Loucy (cell line): ENCODE results near the gene RCBTB1.

ENCODE experiments used
- H2AFZ ChIP-seq: fragments of 200-600 bp; sonication (generic); 2 replicates; pipeline ENCODE4 v1.6.0; 2016; ENCODE audit warnings: antibody characterized with exemption, mild to moderate bottlenecking, low read length, moderate library complexity
- H3F3A ChIP-seq: fragments of 200-600 bp; 2 replicates; pipeline ENCODE4 v1.6.0; 2016; ENCODE audit warnings: antibody characterized with exemption, low read depth, mild to moderate bottlenecking
- H3K27me3 ChIP-seq: fragments of 200-600 bp; sonication (generic); 2 replicates; pipeline ENCODE4 v1.6.1; 2014; ENCODE audit warnings: low read length, mild to moderate bottlenecking; ENCODE audit not compliant: insufficient read depth, poor library complexity, severe bottlenecking
- H3K36me3 ChIP-seq: fragments of 200-600 bp; sonication (generic); 2 replicates; pipeline ENCODE4 v1.6.1; 2016; ENCODE audit warnings: low read length; ENCODE audit not compliant: insufficient read depth
- H3K4me1 ChIP-seq: fragments of 200-600 bp; sonication (generic); 2 replicates; pipeline ENCODE4 v1.5.1; 2014; ENCODE audit warnings: low read length, mild to moderate bottlenecking; ENCODE audit not compliant: insufficient read depth, poor library complexity, severe bottlenecking
- H3K4me2 ChIP-seq: fragments of 200-600 bp; sonication (generic); 2 replicates; pipeline ENCODE4 v1.6.0; 2014; ENCODE audit warnings: antibody characterized with exemption, low read length, low read depth, mild to moderate bottlenecking; ENCODE audit not compliant: poor library complexity, severe bottlenecking
- H3K4me3 ChIP-seq: fragments of 200-600 bp; sonication (generic); 2 replicates; pipeline ENCODE4 v1.5.1; 2014; ENCODE audit warnings: low read length, mild to moderate bottlenecking, mixed read lengths; ENCODE audit not compliant: poor library complexity, severe bottlenecking
- H3K79me2 ChIP-seq: fragments of 200-600 bp; sonication (generic); 2 replicates; pipeline ENCODE4 v1.6.1; 2014; ENCODE audit warnings: low read length; ENCODE audit not compliant: insufficient read depth
- H3K9ac ChIP-seq: fragments of 200-600 bp; sonication (generic); 2 replicates; pipeline ENCODE4 v1.6.0; 2014; ENCODE audit warnings: mild to moderate bottlenecking, low read depth, low read length, moderate library complexity; ENCODE audit not compliant: poor library complexity, severe bottlenecking
- H3K9me2 ChIP-seq: fragments of 200-600 bp; sonication (generic); replicated peaks from 2 replicates; pipeline ENCODE4 v1.6.1; 2016; ENCODE audit warnings: low read depth, low read length, mixed read lengths
- H3K9me3 ChIP-seq: fragments of 200-600 bp; sonication (generic); 2 replicates; pipeline ENCODE4 v1.6.1; 2014; ENCODE audit warnings: mild to moderate bottlenecking, antibody characterized with exemption, low read length, low read depth; ENCODE audit not compliant: insufficient read depth
- H4K20me1 ChIP-seq: fragments of 200-600 bp; sonication (generic); 2 replicates; pipeline ENCODE4 v1.6.0; 2014; ENCODE audit warnings: antibody characterized with exemption, low read length, mild to moderate bottlenecking; ENCODE audit not compliant: insufficient read depth, poor library complexity, severe bottlenecking
- EZH2phosphoT487 ChIP-seq: fragments of 200-600 bp; IDR thresholded peaks from 2 replicates; pipeline ENCODE4 v1.6.1; 2018; ENCODE audit warnings: antibody characterized with exemption, mild to moderate bottlenecking, moderate library complexity, borderline replicate concordance
- TF ChIP-seq, protein P1 (sequence below): fragments of 200-600 bp; sonication (generic); conservative IDR thresholded peaks from 2 replicates; pipeline ENCODE4 v1.5.1; 2014; ENCODE audit warnings: mild to moderate bottlenecking, antibody characterized with exemption, low read length

Gene RCBTB1

GRCh38 chr13:49549289-49549688 is 36.1 kb downstream of the RCBTB1 start:
- no peak overlapping the region for H3K4me2 ChIP-seq
- TF ChIP-seq EZH2phosphoT487 = no peak
- TF ChIP-seq, protein P1, sequence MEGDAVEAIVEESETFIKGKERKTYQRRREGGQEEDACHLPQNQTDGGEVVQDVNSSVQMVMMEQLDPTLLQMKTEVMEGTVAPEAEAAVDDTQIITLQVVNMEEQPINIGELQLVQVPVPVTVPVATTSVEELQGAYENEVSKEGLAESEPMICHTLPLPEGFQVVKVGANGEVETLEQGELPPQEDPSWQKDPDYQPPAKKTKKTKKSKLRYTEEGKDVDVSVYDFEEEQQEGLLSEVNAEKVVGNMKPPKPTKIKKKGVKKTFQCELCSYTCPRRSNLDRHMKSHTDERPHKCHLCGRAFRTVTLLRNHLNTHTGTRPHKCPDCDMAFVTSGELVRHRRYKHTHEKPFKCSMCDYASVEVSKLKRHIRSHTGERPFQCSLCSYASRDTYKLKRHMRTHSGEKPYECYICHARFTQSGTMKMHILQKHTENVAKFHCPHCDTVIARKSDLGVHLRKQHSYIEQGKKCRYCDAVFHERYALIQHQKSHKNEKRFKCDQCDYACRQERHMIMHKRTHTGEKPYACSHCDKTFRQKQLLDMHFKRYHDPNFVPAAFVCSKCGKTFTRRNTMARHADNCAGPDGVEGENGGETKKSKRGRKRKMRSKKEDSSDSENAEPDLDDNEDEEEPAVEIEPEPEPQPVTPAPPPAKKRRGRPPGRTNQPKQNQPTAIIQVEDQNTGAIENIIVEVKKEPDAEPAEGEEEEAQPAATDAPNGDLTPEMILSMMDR = peak; percentile 45
- H3F3A ChIP-seq = no peaks in the 10 kb centered on the region
- no peak overlapping the region for H2AFZ ChIP-seq
- no peaks in the 10 kb centered on the region for H3K9me3 ChIP-seq
- H3K27me3 ChIP-seq = no peaks in the 10 kb centered on the region
- H3K79me2 ChIP-seq = no peaks in the 10 kb centered on the region
- no peaks in the 10 kb centered on the region for H3K4me1 ChIP-seq
- peaks cover 6% of the 10 kb centered on the region; the same call in 1 of the 2 replicates for H3K36me3 ChIP-seq
- H4K20me1 ChIP-seq = no peaks in the 10 kb centered on the region
- no peak overlapping the region for H3K4me3 ChIP-seq
- H3K9me2 ChIP-seq = no peaks in the 10 kb centered on the region
- H3K9ac ChIP-seq = no peak overlapping the region

DNA sequence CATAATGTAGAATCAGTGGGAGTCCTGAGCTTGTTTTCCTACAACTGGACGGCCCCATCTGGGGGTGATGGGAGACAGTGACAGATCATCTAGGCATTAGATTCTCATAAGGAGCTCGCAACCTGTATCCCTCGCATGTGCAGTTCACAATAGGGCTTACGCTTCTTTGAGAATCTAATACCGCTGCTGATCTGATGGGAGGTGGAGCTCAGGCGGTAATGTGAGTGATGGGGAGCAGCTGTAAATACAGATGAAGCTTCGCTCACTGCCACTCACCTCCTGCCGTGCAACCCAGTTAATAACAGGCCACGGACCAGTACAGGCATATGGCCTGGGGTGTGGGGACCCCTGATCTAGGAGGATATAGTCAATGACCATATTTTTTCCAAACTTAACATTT is 38.8 kb downstream of the RCBTB1 start:
- H3K4me2 ChIP-seq = no peak overlapping the region
- H3K9me3 ChIP-seq = no peaks in the 10 kb centered on the region
- no peaks in the 10 kb centered on the region for H3K27me3 ChIP-seq
- H3K4me3 ChIP-seq = no peak overlapping the region
- no peaks in the 10 kb centered on the region for H3K79me2 ChIP-seq
- H3K9ac ChIP-seq = no peak overlapping the region
- no peaks in the 10 kb centered on the region for H4K20me1 ChIP-seq
- no peak overlapping the region for H2AFZ ChIP-seq
- H3K36me3 ChIP-seq = peaks cover 6% of the 10 kb centered on the region; the same call in 1 of the 2 replicates
- H3K9me2 ChIP-seq = no peaks in the 10 kb centered on the region
- no peaks in the 10 kb centered on the region for H3K4me1 ChIP-seq
- no peaks in the 10 kb centered on the region for H3F3A ChIP-seq
- TF ChIP-seq, protein P1 = no peak
- TF ChIP-seq EZH2phosphoT487 = no peak

- H3K9me3 ChIP-seq = no peaks in the 10 kb centered on the region
- no peak overlapping the region for H2AFZ ChIP-seq
- no peak overlapping the region for H3K4me2 ChIP-seq
- no peaks in the 10 kb centered on the region for H3K79me2 ChIP-seq
- no peaks in the 10 kb centered on the region for H4K20me1 ChIP-seq
- no peaks in the 10 kb centered on the region for H3F3A ChIP-seq
- H3K36me3 ChIP-seq = peaks cover 8% of the 10 kb centered on the region; the same call in 1 of the 2 replicates
- TF ChIP-seq, protein P1 = no peak
- no peak for TF ChIP-seq EZH2phosphoT487
- H3K4me3 ChIP-seq = no peak overlapping the region
- H3K4me1 ChIP-seq = no peaks in the 10 kb centered on the region
- no peak overlapping the region for H3K9ac ChIP-seq
- H3K9me2 ChIP-seq = no peaks in the 10 kb centered on the region
- no peaks in the 10 kb centered on the region for H3K27me3 ChIP-seq
These were observed 39.7 kb downstream of the RCBTB1 start for GRCh38 chr13:49545661-49546060.
